Measurements from ENCODE around the gene DNPEP. TPM values are rescaled to one million over a fixed set of nuclear protein-coding genes. Genes with fewer than 3 reads are reported as not detected.

Gene DNPEP
- polyA plus RNA-seq, 1 experiment, result 134 TPM

GRCh38 chr2:219385958-219386520, 1.7 kb downstream of the DNPEP start:
- CTCF ChIA-PET, result interaction anchor here (1.7 to 1.8 kb wide), 2 partner anchors 156 to 174 kb away, joined by 4 to 10 read pairs; no protein-coding TSS in a partner anchor
- Histone ChIP-seq H3K27me3 (ENCODE audit: control insufficient read depth, insufficient read depth, low read length) (no peaks in the 10 kb centered on the region), H3K36me3 (ENCODE audit: control insufficient read depth, insufficient read depth, low read length) (peaks cover 35% of the 10 kb centered on the region), H3K4me3 (ENCODE audit: low read depth, low read length) (no peak overlapping the region)
- DNase-seq (ENCODE audit: low read depth), result no peak
- TF ChIP-seq CTCF (IDR thresholded peaks at IDR 0.05; ENCODE audit: insufficient read depth, low read depth, low read length), result no peak
- POLR2A ChIA-PET, result no interaction called here

GRCh38 chr2:219384859-219385258, 2.9 kb downstream of the DNPEP start:
- Histone ChIP-seq H3K36me3 (ENCODE audit: control insufficient read depth, insufficient read depth, low read length) (peaks cover 39% of the 10 kb centered on the region), H3K4me3 (ENCODE audit: low read depth, low read length) (no peak overlapping the region), H3K27me3 (ENCODE audit: control insufficient read depth, insufficient read depth, low read length) (no peaks in the 10 kb centered on the region)
- POLR2A ChIA-PET, result no interaction called here
- no peak for DNase-seq (ENCODE audit: low read depth)
- CTCF ChIA-PET, result interaction anchor here (0.6 to 1.4 kb wide), 2 partner anchors 108 to 146 kb away, joined by 3 read pairs; no protein-coding TSS in a partner anchor
- TF ChIP-seq CTCF (IDR thresholded peaks at IDR 0.05; ENCODE audit: insufficient read depth, low read depth, low read length), result no peak

GRCh38 chr2:219384083-219384713, 3.5 kb downstream of the DNPEP start:
- DNase-seq (ENCODE audit: low read depth), result no peak
- CTCF ChIA-PET, result interaction anchor here (1.4 kb wide), 1 partner anchor 107 kb away, joined by 3 read pairs; no protein-coding TSS in a partner anchor

GRCh38 chr2:219381448-219381847, 6.3 kb downstream of the DNPEP start:
- no peak for TF ChIP-seq CTCF (IDR thresholded peaks at IDR 0.05; ENCODE audit: insufficient read depth, low read depth, low read length)
- ChIA-PET CTCF (no interaction called here), POLR2A (no interaction called here)
- DNase-seq (ENCODE audit: low read depth), result no peak
- Histone ChIP-seq H3K36me3 (ENCODE audit: control insufficient read depth, insufficient read depth, low read length) (peaks cover 40% of the 10 kb centered on the region), H3K27me3 (ENCODE audit: control insufficient read depth, insufficient read depth, low read length) (no peaks in the 10 kb centered on the region), H3K4me3 (ENCODE audit: low read depth, low read length) (no peak overlapping the region)

More at GRCh38 chr2:219384083-219384713, 3.5 kb downstream of the DNPEP start:
- Histone ChIP-seq H3K4me3 (ENCODE audit: low read depth, low read length) (no peak overlapping the region), H3K27me3 (ENCODE audit: control insufficient read depth, insufficient read depth, low read length) (no peaks in the 10 kb centered on the region), H3K36me3 (ENCODE audit: control insufficient read depth, insufficient read depth, low read length) (peaks cover 39% of the 10 kb centered on the region)
- POLR2A ChIA-PET, result no interaction called here
- no peak for TF ChIP-seq CTCF (IDR thresholded peaks at IDR 0.05; ENCODE audit: insufficient read depth, low read depth, low read length)

- Histone ChIP-seq H3K36me3 (ENCODE audit: control insufficient read depth, insufficient read depth, low read length) (peaks cover 36% of the 10 kb centered on the region), H3K27me3 (ENCODE audit: control insufficient read depth, insufficient read depth, low read length) (no peaks in the 10 kb centered on the region), H3K4me3 (ENCODE audit: low read depth, low read length) (no peak overlapping the region)
- ChIA-PET POLR2A (no interaction called here), CTCF (no interaction called here)
- TF ChIP-seq CTCF (IDR thresholded peaks at IDR 0.05; ENCODE audit: insufficient read depth, low read depth, low read length), result no peak
- no peak for DNase-seq (ENCODE audit: low read depth)
Observed at GRCh38 chr2:219380926-219381325, 6.8 kb downstream of the DNPEP start.
